HG02884 (cell line): Measurements from ENCODE around the gene LAMTOR5.
"Not testable (repeated sequence)": the region's sequence is repeated elsewhere in the genome, so short reads cannot be mapped to it uniquely, and the experiment has no call there.

ENCODE experiments used
- ATAC-seq: cut with Tn5 transposase; IDR thresholded peaks from one replicate; pipeline ENCODE4 v1.9.1; 2021; ENCODE audit warnings: mild to moderate bottlenecking, moderate library complexity; ENCODE audit not compliant: unreplicated experiment

The LAMTOR5 gene

GRCh38 chr1:110407260-110408210, at the start of gene LAMTOR5:
Gene LAMTOR5, minus strand, starts transcription at chr1:110407694. Its CDS starts 74 bp downstream, at chr1:110407620.
- ATAC-seq: peak; percentile 75

- no peak for ATAC-seq
Measured at GRCh38 chr1:110457206-110457605, 49.7 kb upstream of the LAMTOR5 start.

- no peak for ATAC-seq
Measured at GRCh38 chr1:110455151-110455550, 47.7 kb upstream of the LAMTOR5 start.

GRCh38 chr1:110454328-110454727, 46.8 kb upstream of the LAMTOR5 start:
- ATAC-seq: no peak

- ATAC-seq: no peak
Measured at GRCh38 chr1:110453829-110454228, 46.3 kb upstream of the LAMTOR5 start.

GRCh38 chr1:110452330-110452729, 44.8 kb upstream of the LAMTOR5 start:
- ATAC-seq: no peak

GRCh38 chr1:110450929-110451328, 43.4 kb upstream of the LAMTOR5 start, which contains the start of gene PROK1:
Gene PROK1, plus strand, starts transcription at chr1:110451149. Its CDS starts 68 bp downstream, at chr1:110451217.
- no peak for ATAC-seq

GRCh38 chr1:110449661-110450651, 42.5 kb upstream of the LAMTOR5 start:
- ATAC-seq: no peak

- ATAC-seq: no peak
Measured at GRCh38 chr1:110444561-110444960, 37.1 kb upstream of the LAMTOR5 start.

GRCh38 chr1:110443451-110443850, 36.0 kb upstream of the LAMTOR5 start:
- ATAC-seq: no peak

- ATAC-seq: no peak
Measured at GRCh38 chr1:110441888-110442287, 34.4 kb upstream of the LAMTOR5 start.

GRCh38 chr1:110440877-110441276, 33.4 kb upstream of the LAMTOR5 start:
- no peak for ATAC-seq

GRCh38 chr1:110439873-110440272, 32.4 kb upstream of the LAMTOR5 start:
- ATAC-seq: not testable (repeated sequence)

GRCh38 chr1:110438893-110439292, 31.4 kb upstream of the LAMTOR5 start:
- ATAC-seq: no peak

GRCh38 chr1:110437645-110438299, 30.3 kb upstream of the LAMTOR5 start:
- not testable (repeated sequence) for ATAC-seq

GRCh38 chr1:110436635-110437034, 29.1 kb upstream of the LAMTOR5 start:
- ATAC-seq: no peak

- no peak for ATAC-seq
Measured at GRCh38 chr1:110434946-110435345, 27.5 kb upstream of the LAMTOR5 start.

- no peak for ATAC-seq
Measured at GRCh38 chr1:110433803-110434202, 26.3 kb upstream of the LAMTOR5 start.

GRCh38 chr1:110433213-110433612, 25.7 kb upstream of the LAMTOR5 start:
- ATAC-seq: no peak

GRCh38 chr1:110430901-110431300, 23.4 kb upstream of the LAMTOR5 start:
- ATAC-seq: no peak

GRCh38 chr1:110430366-110430765, 22.9 kb upstream of the LAMTOR5 start:
- no peak for ATAC-seq
